ENCODE results near the gene DOCK8. TPM values are rescaled to one million over a fixed set of nuclear protein-coding genes. Genes with fewer than 3 reads are reported as not detected.
"Not testable (repeated sequence)": the region's sequence is repeated elsewhere in the genome, so short reads cannot be mapped to it uniquely, and the experiment has no call there.

DOCK8 gene
- 5.7 TPM for total RNA-seq
- long read RNA-seq, partial matches to known transcripts, result 4 of 4 reads
- long read RNA-seq, other reads (novel, unspliced or antisense), result 0 of 4 reads

DNA sequence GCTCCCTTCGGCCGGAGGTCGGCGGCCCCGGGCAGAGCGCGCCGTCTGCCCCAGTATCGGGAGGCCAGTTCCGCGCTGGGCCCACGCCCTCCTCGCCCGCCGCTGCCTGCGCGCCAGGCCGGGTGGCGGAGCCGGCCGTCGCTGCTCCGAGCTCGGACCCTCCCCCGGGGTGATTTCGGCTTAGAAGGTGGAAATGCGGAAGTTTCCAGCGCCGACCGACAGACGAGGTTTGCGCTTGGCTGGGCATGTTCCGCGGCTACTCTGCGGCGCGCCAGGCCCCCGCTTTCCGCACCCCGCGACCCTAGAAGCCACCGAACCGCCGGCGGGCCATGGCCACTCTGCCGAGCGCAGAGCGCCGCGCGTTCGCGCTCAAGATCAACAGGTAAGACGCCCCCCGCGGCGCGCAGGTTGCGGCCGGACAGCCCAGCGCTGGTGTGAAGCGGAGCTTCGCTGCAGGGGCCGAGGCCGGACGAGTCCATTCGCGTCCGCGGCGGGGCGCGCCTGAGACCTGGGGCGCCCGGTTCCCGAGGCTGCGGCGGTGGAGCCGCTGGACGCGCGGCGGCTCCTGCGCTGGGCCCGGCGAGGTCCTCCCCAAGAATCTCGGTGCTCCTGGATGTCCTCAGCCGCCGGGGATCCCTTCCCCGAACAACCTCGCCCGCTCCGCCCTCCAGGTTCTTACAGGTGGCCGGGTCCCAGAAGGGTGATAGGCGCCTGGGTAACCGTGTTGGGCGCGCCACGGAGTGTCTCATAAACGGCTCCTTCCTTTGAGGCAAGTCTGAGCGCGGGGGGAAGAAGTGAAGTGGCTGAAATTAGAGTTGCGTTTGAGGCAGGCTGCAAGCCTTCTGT is at the start of gene DOCK8:
DOCK8 (plus strand) TSS at position 218 of the 846 bp plus-strand sequence; CDS start at position 330, 112 bp downstream.
- DNase-seq, result peak; percentile 81
- ATAC-seq, result peak; percentile 90
- intact Hi-C loops (cut with micrococcal nuclease), result no loop called here

DNA sequence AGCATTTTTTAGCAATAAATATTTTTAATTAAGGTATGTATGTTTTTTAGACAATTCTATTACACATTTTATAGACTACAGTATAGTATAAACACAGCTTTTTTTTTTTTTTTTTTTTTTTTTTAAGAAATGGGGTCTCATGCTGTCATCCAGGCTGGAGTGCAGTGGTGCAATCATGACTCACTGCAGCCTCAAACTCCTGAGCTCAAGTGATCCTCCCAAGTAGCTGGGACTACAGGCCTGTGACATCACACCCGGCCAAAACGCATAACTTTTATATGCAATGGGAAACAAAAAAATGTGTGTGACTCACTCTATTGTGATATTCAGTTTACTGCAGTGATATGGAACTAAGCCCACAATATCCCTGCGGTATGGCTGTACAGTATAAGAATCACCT is 44.9 kb upstream of the DOCK8 start:
- ATAC-seq; intact Hi-C loops (cut with micrococcal nuclease): not testable (repeated sequence)

DNA sequence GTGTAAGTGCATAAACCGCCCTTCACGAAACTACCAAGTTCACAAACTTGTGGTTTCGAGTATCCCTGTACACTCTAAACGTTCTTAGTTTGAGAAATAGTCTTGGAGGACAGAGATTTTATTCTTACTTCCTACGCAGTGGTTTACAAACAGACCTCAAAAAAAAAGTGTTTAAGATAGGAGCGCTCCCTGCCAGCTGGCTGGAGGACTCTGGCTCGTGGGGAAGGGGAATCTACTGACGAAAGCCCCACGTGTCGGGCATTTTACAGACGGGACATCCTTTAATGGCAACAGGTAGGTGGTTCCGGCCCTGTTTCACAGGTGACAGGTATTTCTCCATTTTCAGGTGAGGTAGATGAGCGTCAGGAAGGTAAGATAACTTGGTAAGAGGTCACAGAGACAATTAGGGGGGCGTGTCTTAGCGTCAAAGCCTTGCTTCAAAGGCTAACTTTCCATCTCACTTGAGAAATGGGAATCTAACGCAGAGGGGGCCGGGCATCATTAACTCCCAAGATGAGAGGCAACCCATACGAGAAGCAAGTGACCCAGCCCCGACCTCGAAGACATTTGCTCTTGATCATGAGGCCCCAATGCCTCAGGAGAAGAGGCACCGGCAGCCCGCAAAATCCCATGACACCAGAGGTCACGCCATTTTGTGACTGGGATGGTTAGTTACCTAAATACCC is 36.4 kb upstream of the DOCK8 start:
- ATAC-seq; intact Hi-C loops (cut with micrococcal nuclease): not testable (repeated sequence)
- peak; percentile 34 for DNase-seq

More for the DNA sequence above, 44.9 kb upstream of the DOCK8 start:
- not testable (repeated sequence) for DNase-seq

- ATAC-seq; intact Hi-C loops (cut with micrococcal nuclease); DNase-seq: not testable (repeated sequence)
These were observed 35.7 kb upstream of the DOCK8 start, which contains the start of gene ZNG1A for GRCh38 chr9:178970-179383. ZNG1A (minus strand) TSS chr9:179056; CDS start chr9:178969, 87 bp downstream.

DNA sequence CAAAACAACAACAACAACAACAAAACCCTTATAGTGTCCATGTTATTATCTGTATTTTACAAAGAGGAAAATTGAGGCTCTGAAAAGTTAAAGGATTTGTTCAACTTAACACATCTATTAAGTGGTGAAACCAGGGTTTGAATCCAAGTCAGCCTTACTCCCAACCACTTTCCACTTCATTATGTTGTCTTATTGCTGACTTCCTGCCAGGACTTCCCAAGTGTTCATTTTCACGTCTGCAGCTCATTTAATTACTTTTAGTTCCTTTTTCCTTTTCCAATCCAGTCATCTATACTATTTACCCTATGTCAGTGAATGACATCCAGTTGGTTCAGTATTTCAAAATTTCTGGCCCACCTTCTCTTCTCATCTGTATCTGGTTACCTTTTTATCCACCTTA is 15.1 kb upstream of the DOCK8 start:
- DNase-seq; ATAC-seq; intact Hi-C loops (cut with micrococcal nuclease): not testable (repeated sequence)

- DNase-seq (no peak), ATAC-seq (no peak)
- intact Hi-C loops (cut with micrococcal nuclease), result no loop called here
These were observed 8.2 kb upstream of the DOCK8 start for GRCh38 chr9:206481-206880.

GRCh38 chr9:209143-209758 is 5.4 kb upstream of the DOCK8 start:
- DNase-seq (no peak), ATAC-seq (peak; percentile 36)
- intact Hi-C loops (cut with micrococcal nuclease), result no loop called here

- no peak for DNase-seq
- intact Hi-C loops (cut with micrococcal nuclease), result no loop called here
These were observed 3.6 kb upstream of the DOCK8 start for GRCh38 chr9:211036-211435.

GRCh38 chr9:211557-211956 is 3.1 kb upstream of the DOCK8 start:
- DNase-seq (no peak), ATAC-seq (peak; percentile 55)
- intact Hi-C loops (cut with micrococcal nuclease), result no loop called here

More at GRCh38 chr9:211036-211435, 3.6 kb upstream of the DOCK8 start:
- ATAC-seq, result no peak

GRCh38 chr9:212297-212696 is 2.4 kb upstream of the DOCK8 start:
- intact Hi-C loops (cut with micrococcal nuclease), result no loop called here
- DNase-seq, result no peak
- ATAC-seq, result no peak

DNA sequence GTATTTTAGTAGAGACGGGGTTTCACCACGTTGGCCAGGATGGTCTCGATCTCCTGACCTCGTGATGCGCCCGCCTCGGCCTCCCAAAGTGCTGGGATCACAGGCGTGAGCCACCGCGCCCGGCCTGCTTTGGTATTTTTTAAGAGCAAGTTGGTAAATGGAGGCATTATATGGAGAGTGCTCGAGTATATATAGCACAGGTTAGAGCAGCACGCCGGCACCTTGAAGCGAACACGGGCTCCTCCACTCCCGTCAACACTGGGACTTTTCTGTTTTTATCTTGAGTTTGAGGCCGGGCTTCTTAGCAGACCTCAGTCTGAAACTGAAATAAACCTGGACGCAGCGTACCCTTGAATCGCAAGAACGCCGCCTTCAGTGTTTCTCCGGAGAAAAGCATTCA is 764 bp upstream of the DOCK8 start:
- intact Hi-C loops (cut with micrococcal nuclease); ATAC-seq; DNase-seq: not testable (repeated sequence)

GRCh38 chr9:214351-214647 is 366 bp upstream of the DOCK8 start:
- ATAC-seq, result no peak
- intact Hi-C loops (cut with micrococcal nuclease), result no loop called here
- DNase-seq, result no peak

GRCh38 chr9:215631-216155 is 1.0 kb downstream of the DOCK8 start:
- ATAC-seq (no peak), DNase-seq (no peak)
- intact Hi-C loops (cut with micrococcal nuclease), result no loop called here

GRCh38 chr9:216866-217265 is 2.2 kb downstream of the DOCK8 start:
- DNase-seq, result no peak
- intact Hi-C loops (cut with micrococcal nuclease), result no loop called here
- no peak for ATAC-seq

- DNase-seq, result no peak
- no peak for ATAC-seq
- intact Hi-C loops (cut with micrococcal nuclease), result no loop called here
These were observed 3.3 kb downstream of the DOCK8 start for GRCh38 chr9:217950-218349.

- intact Hi-C loops (cut with micrococcal nuclease); DNase-seq; ATAC-seq: not testable (repeated sequence)
These were observed 4.4 kb downstream of the DOCK8 start for GRCh38 chr9:219036-219435.

DNA sequence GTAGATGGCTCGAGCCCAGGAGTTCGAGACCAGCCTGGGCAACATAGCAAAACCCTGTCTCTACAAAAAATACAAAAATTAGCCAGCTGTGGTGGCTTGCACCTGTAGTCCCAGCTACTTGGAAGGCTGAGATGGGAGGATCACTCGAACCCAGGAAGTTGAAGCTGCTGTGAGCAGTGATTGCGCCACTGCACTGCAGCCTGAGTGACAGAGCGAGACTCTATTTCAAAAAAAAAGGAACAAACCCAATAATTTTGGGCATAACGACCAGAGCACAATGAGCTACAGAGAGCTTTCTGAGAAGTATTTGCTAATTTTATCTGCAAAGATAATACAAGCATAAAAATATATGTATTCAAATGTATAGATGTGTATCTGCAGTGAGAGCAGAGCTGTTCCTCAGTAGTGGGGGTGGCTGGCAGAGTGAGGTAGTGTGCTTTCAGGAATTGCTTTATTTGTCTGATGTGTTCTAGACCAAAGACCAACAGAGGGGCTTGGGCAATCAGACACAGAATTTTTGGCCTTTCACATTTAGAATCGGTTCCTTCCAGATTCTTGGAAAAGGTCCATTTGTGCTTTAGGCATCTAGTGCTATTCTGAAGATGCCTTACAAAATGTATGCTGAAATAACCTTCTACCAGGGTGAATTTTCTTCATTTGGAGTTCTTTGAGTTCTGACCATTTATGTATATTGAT is 5.2 kb downstream of the DOCK8 start:
- DNase-seq, result peak; percentile 36
- intact Hi-C loops (cut with micrococcal nuclease), result no loop called here
- ATAC-seq, result no peak

GRCh38 chr9:221989-222776 is 7.5 kb downstream of the DOCK8 start:
- no peak for ATAC-seq
- no peak for DNase-seq
- intact Hi-C loops (cut with micrococcal nuclease), result no loop called here
